TTC549 (cell line): ENCODE results near the gene FBXO48.
"Not testable (repeated sequence)": the region's sequence is repeated elsewhere in the genome, so short reads cannot be mapped to it uniquely, and the experiment has no call there.

Source experiments
- FAIRE-seq: peaks from 2 replicates; lab custom pipeline; 2012; peaks lifted over from hg19 to GRCh38; lab: Jason Lieb, UNC

The FBXO48 gene

GRCh38 chr2:68471385-68471784, 4.3 kb upstream of the FBXO48 start:
- FAIRE-seq = no peak

- FAIRE-seq = no peak
These were observed 2.8 kb upstream of the FBXO48 start for GRCh38 chr2:68469935-68470334.

GRCh38 chr2:68468801-68469200, 1.7 kb upstream of the FBXO48 start:
- FAIRE-seq = no peak

- no peak for FAIRE-seq
These were observed 367 bp downstream of the FBXO48 start for GRCh38 chr2:68466778-68467076.

- no peak for FAIRE-seq
These were observed 725 bp downstream of the FBXO48 start for GRCh38 chr2:68466361-68466777.

DNA sequence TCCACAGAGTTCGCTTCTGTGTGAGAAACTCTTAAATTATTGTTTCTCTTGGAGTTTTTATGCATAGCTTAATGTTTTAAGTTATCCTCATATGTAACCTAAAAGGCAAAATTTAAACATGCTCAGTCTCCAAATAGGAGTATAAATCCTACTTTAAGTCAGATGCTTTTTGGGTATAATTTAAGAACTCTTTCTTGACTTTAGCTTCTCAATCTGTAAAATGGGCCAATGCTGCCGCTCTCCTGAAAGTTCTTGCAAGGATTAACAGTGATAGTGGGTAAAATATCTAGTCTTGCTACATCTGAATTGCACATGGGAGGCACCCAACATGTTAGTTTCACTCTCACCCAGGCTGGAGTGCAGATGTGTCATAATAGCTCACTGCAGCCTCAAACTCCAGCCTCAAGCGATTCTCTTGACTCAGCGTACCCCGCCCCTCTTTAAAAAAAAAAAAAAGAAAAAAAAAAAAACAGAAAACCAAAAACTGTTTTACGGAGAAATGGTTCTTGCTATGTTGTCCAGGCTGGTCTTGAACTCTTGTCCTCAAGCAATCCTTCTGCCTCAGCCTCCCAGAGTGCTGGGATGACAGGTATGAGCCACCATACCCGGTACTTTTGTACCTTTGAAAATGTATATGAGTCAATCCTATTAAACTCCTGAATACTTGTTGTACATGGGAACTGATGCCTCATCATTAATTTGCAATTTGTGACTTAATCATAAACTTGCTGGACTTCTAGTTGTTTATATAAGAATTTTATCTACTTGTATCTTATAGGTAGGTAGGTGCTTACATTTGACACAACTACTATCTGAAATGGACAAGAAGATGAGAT, 1.8 kb downstream of the FBXO48 start:
- FAIRE-seq = no peak

DNA sequence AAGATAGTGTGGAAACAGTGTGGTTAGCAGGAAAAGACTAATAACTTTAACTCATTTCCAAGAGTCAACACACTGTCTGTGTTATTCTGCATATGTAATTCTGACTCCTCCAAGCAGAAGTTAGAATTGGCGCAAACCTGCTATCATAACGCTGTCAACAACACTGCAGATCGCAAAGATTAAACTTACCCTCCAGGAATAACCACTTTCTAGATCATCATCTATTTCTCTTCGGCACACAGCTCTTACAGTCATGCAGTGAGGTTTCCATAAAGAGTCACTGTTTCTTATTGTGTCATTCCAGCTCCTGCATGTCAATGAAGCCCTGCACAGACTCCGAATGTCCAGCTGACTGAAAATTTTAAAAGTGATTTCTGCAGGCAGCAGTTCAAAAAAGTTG, 2.4 kb downstream of the FBXO48 start:
- no peak for FAIRE-seq

GRCh38 chr2:68463287-68463877, 3.7 kb downstream of the FBXO48 start:
- FAIRE-seq = peak; percentile 97

DNA sequence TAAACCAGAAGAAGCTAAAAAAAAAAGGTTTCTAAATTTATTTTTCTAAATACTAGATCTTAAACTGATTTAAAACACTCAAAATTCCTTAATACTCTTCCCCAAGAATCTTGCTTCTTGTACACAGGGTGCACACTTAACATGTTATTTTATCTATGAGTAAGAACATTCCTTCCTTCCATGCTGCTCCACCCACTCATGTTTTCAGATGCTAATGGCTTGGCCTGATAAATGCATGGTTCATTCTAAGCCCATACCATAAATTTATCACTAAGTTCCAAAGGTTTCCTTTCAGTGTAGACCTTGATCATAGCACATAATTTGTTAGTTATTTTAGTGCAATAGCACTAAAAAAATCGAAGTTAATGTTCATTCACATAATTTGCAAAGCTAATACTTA, 8.1 kb downstream of the FBXO48 start:
- FAIRE-seq = no peak

GRCh38 chr2:68456198-68456597, 10.9 kb downstream of the FBXO48 start:
- no peak for FAIRE-seq

GRCh38 chr2:68454719-68455118, 12.4 kb downstream of the FBXO48 start:
- no peak for FAIRE-seq

GRCh38 chr2:68453761-68454360, 13.2 kb downstream of the FBXO48 start:
- FAIRE-seq = no peak

GRCh38 chr2:68452158-68452900, 14.8 kb downstream of the FBXO48 start:
- no peak for FAIRE-seq

- no peak for FAIRE-seq
These were observed 18.1 kb downstream of the FBXO48 start for GRCh38 chr2:68448671-68449653.

GRCh38 chr2:68447118-68447517, 20.0 kb downstream of the FBXO48 start:
- no peak for FAIRE-seq

DNA sequence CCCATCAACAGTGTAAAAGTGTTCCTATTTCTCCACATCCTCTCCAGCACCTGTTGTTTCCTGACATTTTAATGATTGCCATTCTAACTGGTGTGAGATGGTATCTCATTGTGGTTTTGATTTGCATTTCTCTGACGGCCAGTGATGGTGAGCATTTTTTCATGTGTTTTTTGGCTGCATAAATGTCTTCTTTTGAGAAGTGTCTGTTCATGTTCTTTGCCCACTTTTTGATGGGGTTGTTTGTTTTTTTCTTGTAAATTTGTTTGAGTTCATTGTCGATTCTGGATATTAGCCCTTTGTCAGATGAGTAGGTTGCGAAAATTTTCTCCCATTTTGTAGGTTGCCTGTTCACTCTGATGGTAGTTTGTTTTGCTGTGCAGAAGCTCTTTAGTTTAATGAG, 20.7 kb downstream of the FBXO48 start:
- not testable (repeated sequence) for FAIRE-seq

DNA sequence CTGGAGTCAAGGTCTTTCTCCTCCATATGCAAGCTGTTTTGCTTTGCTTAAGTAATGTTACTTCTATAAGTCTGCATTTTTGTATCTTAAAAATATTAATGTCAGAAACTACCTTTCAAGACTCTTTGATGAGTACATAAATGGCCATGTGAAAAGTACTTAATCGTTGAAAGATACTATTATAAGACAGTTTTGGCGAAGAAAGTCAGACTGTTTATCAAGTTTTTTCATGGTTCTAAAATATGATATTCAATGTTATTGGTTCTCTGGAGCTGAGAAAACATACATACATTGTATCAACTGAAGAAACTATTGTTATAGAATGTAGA, 25.1 kb downstream of the FBXO48 start:
- FAIRE-seq = no peak

DNA sequence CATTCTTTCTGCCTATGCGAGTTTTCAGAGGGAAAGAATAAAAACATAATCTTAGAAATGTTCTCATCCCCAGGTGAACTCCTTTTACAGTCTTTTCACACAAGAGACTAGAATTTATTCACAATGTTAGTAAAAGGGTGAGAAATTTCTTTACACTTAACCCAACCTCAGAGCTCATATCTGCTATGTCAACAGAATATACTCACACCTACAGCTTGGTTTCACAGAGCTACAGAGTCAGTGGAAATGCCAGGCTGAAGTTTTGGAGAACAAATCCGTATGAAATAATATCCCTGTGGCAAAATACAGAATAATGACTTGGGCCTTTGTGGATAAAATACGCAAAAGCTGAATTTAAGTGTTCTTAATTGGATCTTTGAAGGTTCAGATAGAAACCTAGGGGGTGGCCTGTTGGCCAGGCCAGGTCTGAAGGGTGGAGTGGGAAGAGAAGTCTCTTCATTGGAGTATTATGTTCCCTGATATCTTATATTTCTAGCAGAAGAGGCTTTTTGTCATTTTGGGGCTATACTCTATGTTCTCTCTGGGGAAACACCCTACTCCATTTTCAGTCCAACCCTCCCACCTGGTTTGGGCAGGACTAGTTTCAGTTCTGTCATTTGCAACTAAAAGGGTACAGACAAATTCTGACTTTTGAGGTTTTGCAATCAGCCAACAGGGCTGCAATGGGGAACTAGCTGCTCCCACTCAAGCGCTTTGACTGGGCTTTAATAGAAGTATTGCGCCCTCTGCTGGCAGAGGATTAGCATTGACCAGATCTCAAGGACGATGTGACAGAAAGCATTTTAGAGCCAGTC, 25.7 kb downstream of the FBXO48 start:
- peak; percentile 96 for FAIRE-seq

GRCh38 chr2:68438455-68439303, 28.4 kb downstream of the FBXO48 start:
- no peak for FAIRE-seq

DNA sequence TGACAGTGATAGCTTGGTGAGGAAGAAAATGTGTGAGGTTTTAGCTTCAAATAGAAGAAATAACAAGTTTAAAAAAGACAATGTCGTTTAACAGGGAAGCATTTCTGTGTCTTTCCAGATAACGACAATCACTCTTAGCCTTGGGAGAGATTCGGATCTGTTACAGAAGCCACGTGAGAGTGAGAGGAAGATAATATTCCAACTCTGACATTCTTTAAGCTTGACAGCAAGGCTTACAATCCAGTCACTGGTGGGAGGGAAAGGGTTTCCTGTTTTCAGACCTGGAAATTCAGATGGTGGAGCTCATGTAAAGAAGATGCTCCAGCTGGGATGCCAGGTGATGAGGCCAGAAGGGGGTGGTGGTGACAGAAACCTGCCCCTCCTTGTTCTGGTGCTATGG, 30.8 kb downstream of the FBXO48 start:
- no peak for FAIRE-seq
